SK-N-SH (cell line): ENCODE data around the gene PDE6A. TPM values are rescaled to one million over a fixed set of nuclear protein-coding genes. Genes with fewer than 3 reads are reported as not detected.
"Not testable (repeated sequence)": the region's sequence is repeated elsewhere in the genome, so short reads cannot be mapped to it uniquely, and the experiment has no call there.

Experiments used
- CTCF ChIA-PET: fragments of 300-600, 350-600 bp; formaldehyde crosslinking; extraction: SDS; loops from one replicate; lab custom pipeline; 2021; lab: Yijun Ruan, JAX
- POLR2A ChIA-PET: fragments of 350-600 bp; sonication (Branson Sonifier 250); formaldehyde crosslinking; extraction: SDS; loops from one replicate; lab custom pipeline; 2020; ENCODE audit warnings: antibody characterized with exemption, inconsistent platforms; lab: Yijun Ruan, JAX
- DNase-seq: peaks from one replicate; pipeline ENCODE4 v3.0.0; 2012
- H2AFZ ChIP-seq: fragments of 200-600 bp; sonication (generic); 2 replicates; pipeline ENCODE4 v1.8.1; 2016; ENCODE audit warnings: antibody characterized with exemption, mild to moderate bottlenecking, low read depth
- H3F3A ChIP-seq: fragments of 200-600 bp; sonication (generic); replicated peaks from 2 replicates; pipeline ENCODE3; 2016; ENCODE audit warnings: antibody characterized with exemption, mild to moderate bottlenecking; ENCODE audit not compliant: insufficient read depth
- H3K27ac ChIP-seq, 2 experiments: fragments of 200-500 bp in 1 of 2; fragments of 200-600 bp in 1 of 2; sonication (Bioruptor generic) in 1 of 2; sonication (generic), shearing (Covaris generic) in 1 of 2; 2 replicates each; pipeline versions ENCODE4 v1.5.1 to v1.6.1; 2014 to 2016; ENCODE audit warnings: low read depth in 2 of 2, inconsistent platforms in 1 of 2, low read length in 1 of 2, mild to moderate bottlenecking in 1 of 2, mixed read lengths in 1 of 2
- H3K27me3 ChIP-seq: fragments of 200-600 bp; sonication (generic), shearing (Covaris generic); 2 replicates; pipeline ENCODE4 v1.6.1; 2016; ENCODE audit warnings: mixed run types; ENCODE audit not compliant: insufficient read depth
- H3K36me3 ChIP-seq, 2 experiments: fragments of 200-500 bp in 1 of 2; fragments of 200-600 bp in 1 of 2; sonication (Bioruptor generic) in 1 of 2; sonication (generic) in 1 of 2; replicated peaks in 1 of 2; 2 replicates each; pipeline versions ENCODE3 to v1.5.1; 2014 to 2016; ENCODE audit warnings: low read length in 1 of 2, mild to moderate bottlenecking in 1 of 2; ENCODE audit not compliant: insufficient read depth in 2 of 2, control insufficient read depth in 1 of 2
- H3K4me1 ChIP-seq, 2 experiments: fragments of 200-500 bp in 1 of 2; fragments of 200-600 bp in 1 of 2; sonication (Bioruptor generic) in 1 of 2; sonication (generic), shearing (Covaris generic) in 1 of 2; 2 replicates each; pipeline versions ENCODE4 v1.5.1 to v1.6.1; 2014 to 2016; ENCODE audit warnings: low read depth in 1 of 2, low read length in 1 of 2, mixed run types in 1 of 2; ENCODE audit not compliant: insufficient read depth in 2 of 2, control insufficient read depth in 1 of 2
- H3K4me2 ChIP-seq: fragments of 200-600 bp; sonication (generic), shearing (Covaris generic); 2 replicates; pipeline ENCODE4 v1.6.1; 2017; ENCODE audit warnings: mixed run types
- H3K4me3 ChIP-seq, 2 experiments: fragments of 200-500 bp in 1 of 2; fragments of 200-600 bp in 1 of 2; sonication (Bioruptor generic) in 1 of 2; sonication (generic), shearing (Covaris generic) in 1 of 2; 2 replicates each; pipeline versions ENCODE4 v1.5.1 to v1.8.1; 2014 to 2016; ENCODE audit warnings: low read depth in 2 of 2, inconsistent platforms in 1 of 2, low read length in 1 of 2, mild to moderate bottlenecking in 1 of 2, mixed read lengths in 1 of 2, moderate library complexity in 1 of 2
- H3K79me2 ChIP-seq: fragments of 200-600 bp; sonication (generic); 2 replicates; pipeline ENCODE4 v1.8.1; 2017; ENCODE audit warnings: mild to moderate bottlenecking; ENCODE audit not compliant: insufficient read depth
- H3K9ac ChIP-seq: fragments of 200-600 bp; sonication (generic); 2 replicates; pipeline ENCODE4 v1.6.1; 2017; ENCODE audit warnings: mixed run types
- H3K9me2 ChIP-seq: fragments of 200-600 bp; sonication (generic); 2 replicates; pipeline ENCODE4 v1.6.1; 2017; ENCODE audit warnings: mixed run types
- H3K9me3 ChIP-seq: fragments of 200-600 bp; sonication (generic); 2 replicates; pipeline ENCODE4 v1.6.1; 2017; ENCODE audit warnings: mixed run types, mild to moderate bottlenecking, moderate library complexity
- H4K20me1 ChIP-seq: fragments of 200-600 bp; sonication (generic); 2 replicates; pipeline ENCODE4 v1.6.1; 2017; ENCODE audit warnings: mild to moderate bottlenecking, mixed run types; ENCODE audit not compliant: insufficient read depth
- CHD2 ChIP-seq: fragments of 150-350 bp; IDR thresholded peaks from 2 replicates; pipeline ENCODE4 v1.6.1; 2018; ENCODE audit warnings: low read length; ENCODE audit not compliant: partially characterized antibody
- CTCF ChIP-seq: fragments of 200-600 bp; sonication (generic); IDR thresholded peaks from 2 replicates; pipeline ENCODE4 v1.6.1; 2017; ENCODE audit warnings: antibody characterized with exemption, mild to moderate bottlenecking, moderate library complexity
- EP300 ChIP-seq, 2 experiments: IDR thresholded peaks; 2 replicates each; pipeline versions ENCODE4 v1.4.0 to v1.6.1; 2012; ENCODE audit warnings: borderline replicate concordance in 1 of 2, low read depth in 1 of 2, low read length in 1 of 2
- MXI1 ChIP-seq: IDR thresholded peaks from 2 replicates; pipeline ENCODE4 v1.6.1; 2012; ENCODE audit warnings: mild to moderate bottlenecking, low read depth, low read length, improper control_type of control experiment
- NFIC ChIP-seq: IDR thresholded peaks from 2 replicates; pipeline ENCODE4 v1.4.0; 2012; ENCODE audit warnings: borderline replicate concordance
- REST ChIP-seq: IDR thresholded peaks from 2 replicates; pipeline ENCODE4 v1.6.1; 2012; ENCODE audit warnings: mild to moderate bottlenecking, low read depth, low read length, moderate library complexity
- RFX5 ChIP-seq: IDR thresholded peaks from 2 replicates; pipeline ENCODE4 v1.6.1; 2012; ENCODE audit warnings: mild to moderate bottlenecking, improper control_type of control experiment, low read length
- SMC3 ChIP-seq: IDR thresholded peaks from 2 replicates; pipeline ENCODE4 v1.6.1; 2012; ENCODE audit warnings: low read depth, low read length, improper control_type of control experiment
- TAF1 ChIP-seq: IDR thresholded peaks from 2 replicates; pipeline ENCODE4 v1.6.1; 2012; ENCODE audit warnings: low read depth, mild to moderate bottlenecking, low read length, moderate library complexity, borderline replicate concordance
- TEAD4 ChIP-seq: IDR thresholded peaks from 2 replicates; pipeline ENCODE4 v1.4.0; 2012; ENCODE audit warnings: mild to moderate bottlenecking, borderline replicate concordance; ENCODE audit not compliant: insufficient read depth
- USF1 ChIP-seq: IDR thresholded peaks from 2 replicates; pipeline ENCODE4 v1.4.0; 2012; ENCODE audit warnings: low read depth, borderline replicate concordance
- YY1 ChIP-seq: IDR thresholded peaks from 2 replicates; pipeline ENCODE4 v1.4.0; 2012; ENCODE audit warnings: low read depth, mild to moderate bottlenecking
- WGBS: methylation state at CpG from one replicate; pipeline ENCODE4 v1.1.6; 2017; ENCODE audit warnings: low lambda C conversion rate; 5-methylcytosine and 5-hydroxymethylcytosine counted together
- polyA plus RNA-seq, 3 experiments: library from polyadenylated mRNA; depleted of rRNA; stranded (reverse); fragments of >200 nt; gene quantifications; 2 replicates each; pipeline ENCODE4 v1.2.3, GENCODE V29; 2012

PDE6A gene
- polyA plus RNA-seq, 1 of the 3 experiments (the other 2 are of a cell fraction), result 0.05 TPM

- TF ChIP-seq CTCF (no peak), RFX5 (no peak)
These were observed 1.5 kb upstream of the PDE6A start (continued) for GRCh38 chr5:149946118-149946517.

- H3K27me3 ChIP-seq, H4K20me1 ChIP-seq, H2AFZ ChIP-seq, H3K79me2 ChIP-seq, H3K27ac ChIP-seq, H3K9me3 ChIP-seq, CTCF ChIA-PET, H3K4me2 ChIP-seq, H3K36me3 ChIP-seq, DNase-seq, H3K4me3 ChIP-seq, H3K9ac ChIP-seq, H3K9me2 ChIP-seq, POLR2A ChIA-PET: not testable (repeated sequence)
- 89% methylated on average over 6 of the region's 6 CpGs for WGBS
- Histone ChIP-seq H3F3A (peaks cover 11% of the 10 kb centered on the region), H3K4me1 (peaks cover 0 to 15% of the 10 kb centered on the region in 2 experiments; a peak in 3 of 4 replicates)
These were observed 1.2 kb downstream of the PDE6A start for GRCh38 chr5:149943177-149943949.

GRCh38 chr5:149942741-149943169 lies 1.8 kb downstream of the PDE6A start:
- H3K9me3 ChIP-seq, POLR2A ChIA-PET, H3K4me2 ChIP-seq, H3K79me2 ChIP-seq, H3K27me3 ChIP-seq, H3K27ac ChIP-seq, H3K36me3 ChIP-seq, H3K4me3 ChIP-seq, H3K9me2 ChIP-seq, H4K20me1 ChIP-seq, H2AFZ ChIP-seq, DNase-seq, H3K9ac ChIP-seq, CTCF ChIA-PET: not testable (repeated sequence)
- Histone ChIP-seq H3K4me1 (peaks cover 3 to 21% of the 10 kb centered on the region in 2 experiments), H3F3A (peaks cover 16% of the 10 kb centered on the region)
- WGBS, result 79% methylated on average over 4 of the region's 4 CpGs

GRCh38 chr5:149942199-149942598 lies 2.4 kb downstream of the PDE6A start:
- ChIA-PET POLR2A (no interaction called here), CTCF (no interaction called here)
- Histone ChIP-seq H3F3A (peaks cover 22% of the 10 kb centered on the region), H4K20me1 (no peaks in the 10 kb centered on the region), H3K4me2 (no peak overlapping the region), H3K4me3 (no peak overlapping the region), H3K9me3 (no peaks in the 10 kb centered on the region), H3K79me2 (no peaks in the 10 kb centered on the region), H3K36me3 (no peaks in the 10 kb centered on the region), H3K9ac (no peak overlapping the region), H3K4me1 (peaks cover 5 to 27% of the 10 kb centered on the region in 2 experiments), H3K27ac (no peak overlapping the region), H2AFZ (no peak overlapping the region), H3K27me3 (no peaks in the 10 kb centered on the region), H3K9me2 (no peaks in the 10 kb centered on the region)
- TF ChIP-seq EP300 (IDR thresholded peaks at IDR 0.05; ENCODE audit: borderline replicate concordance in 1 of 2, low read depth in 1 of 2, low read length in 1 of 2) (no peak), TAF1 (no peak), SMC3 (no peak), YY1 (no peak), REST (no peak), USF1 (no peak), NFIC (no peak), MXI1 (no peak), CHD2 (no peak), TEAD4 (no peak)
- WGBS, result 92% methylated on average over 2 of the region's 2 CpGs
- DNase-seq, result no peak
